Measurements from ENCODE around the gene MRM1. TPM values are rescaled to one million over a fixed set of nuclear protein-coding genes. Genes with fewer than 3 reads are reported as not detected.

Gene MRM1
- total and polyA plus RNA-seq, 9 of the 15 experiments (the other 6 are each of a cell fraction or from before 2014, with no cell fraction given) = 0.61 to 28.4 (median 21.5) TPM

- CTCF ChIA-PET (ENCODE audit: low intra/inter-chr PET ratio) = no interaction called here
- H3K36me3 ChIP-seq (ENCODE audit: control insufficient read depth, insufficient read depth, low read length) = peaks cover 79% of the 10 kb centered on the region
- ATAC-seq (no peak), FAIRE-seq (no peak), DNase-seq (ENCODE audit: extremely low read depth in 1 of 4, low spot score in 3 of 4) (no peak)
- H4K20me1 ChIP-seq (replicated peaks; ENCODE audit: control insufficient read depth, insufficient read depth, low read length) = no peaks in the 10 kb centered on the region
- no peak overlapping the region for H3K27ac ChIP-seq (ENCODE audit: extremely low read depth, low read depth, low read length)
- POLR2A ChIA-PET = interaction anchor here (0.6 kb wide), 1 partner anchor 19 kb away, joined by 3 read pairs; no protein-coding TSS in a partner anchor
- BruUV-seq (replicated peaks) = no TSS peak
- no peaks in the 10 kb centered on the region for H3K9me3 ChIP-seq (replicated peaks; ENCODE audit: control insufficient read depth, insufficient read depth, low read depth, low read length)
- no peak overlapping the region for H2AFZ ChIP-seq (ENCODE audit: low read depth, low read length)
- peaks cover 0 to 6% of the 10 kb centered on the region in 2 experiments; a peak in 2 of 5 replicates for H3K4me1 ChIP-seq (replicated peaks in 1 of 2; ENCODE audit: control insufficient read depth in 2 of 2, insufficient read depth in 2 of 2, low read length in 2 of 2)
- intact Hi-C loops (cut with micrococcal nuclease) (no loop called here), in situ Hi-C loops (cut with MboI) (no loop called here)
- H3K9ac ChIP-seq (ENCODE audit: insufficient read depth in 1 of 2, low read depth in 2 of 2, low read length in 2 of 2) = no peak overlapping the region
- no peaks in the 10 kb centered on the region for H3K27me3 ChIP-seq (ENCODE audit: control insufficient read depth in 2 of 2, insufficient read depth in 2 of 2, low read length in 2 of 2)
- WGBS (ENCODE audit: insufficient coverage, low coverage, missing lambda C conversion rate) = 79% methylated on average over 2 of the region's 2 CpGs
- no peak overlapping the region for H3K4me3 ChIP-seq
- no peaks in the 10 kb centered on the region for H3K9me1 ChIP-seq (ENCODE audit: control insufficient read depth, insufficient read depth, low read length)
- H3K4me2 ChIP-seq (ENCODE audit: insufficient read depth, low read length) = no peak overlapping the region
- peaks cover 25% of the 10 kb centered on the region for H3K79me2 ChIP-seq (ENCODE audit: control insufficient read depth, insufficient read depth, low read length)
- TF ChIP-seq ZNF407 (IDR thresholded peaks at IDR 0.05; ENCODE audit: low read depth) (no peak), ZSCAN32 (CRISPR knock-in tag; IDR thresholded peaks at IDR 0.05) (no peak), KDM4B (IDR thresholded peaks at IDR 0.05; ENCODE audit: borderline replicate concordance in 2 of 2, low read depth in 1 of 2) (no peak), HDGF (IDR thresholded peaks at IDR 0.05) (no peak), SMAD1 (IDR thresholded peaks at IDR 0.05; ENCODE audit: low read depth, low read length, partially characterized antibody) (no peak), ZNF354B (CRISPR knock-in tag; IDR thresholded peaks at IDR 0.05) (no peak), MCM5 (IDR thresholded peaks at IDR 0.05; ENCODE audit: low read depth) (no peak), THRAP3 (IDR thresholded peaks at IDR 0.05; ENCODE audit: borderline replicate concordance) (no peak), THRA (IDR thresholded peaks at IDR 0.05) (no peak), STAT5B (CRISPR knock-in tag; IDR thresholded peaks at IDR 0.05) (no peak), NFE2L1 (tag; IDR thresholded peaks at IDR 0.05; ENCODE audit: borderline replicate concordance, low read depth) (no peak), E4F1 (CRISPR knock-in tag; IDR thresholded peaks at IDR 0.05; ENCODE audit: borderline replicate concordance) (no peak)
These were observed 24.6 kb upstream of the MRM1 start for GRCh38 chr17:36576793-36577192.
